ENCODE measurements around the gene DYRK3.
"Not testable (repeated sequence)": the region's sequence is repeated elsewhere in the genome, so short reads cannot be mapped to it uniquely, and the experiment has no call there.

The DYRK3 gene

DNA sequence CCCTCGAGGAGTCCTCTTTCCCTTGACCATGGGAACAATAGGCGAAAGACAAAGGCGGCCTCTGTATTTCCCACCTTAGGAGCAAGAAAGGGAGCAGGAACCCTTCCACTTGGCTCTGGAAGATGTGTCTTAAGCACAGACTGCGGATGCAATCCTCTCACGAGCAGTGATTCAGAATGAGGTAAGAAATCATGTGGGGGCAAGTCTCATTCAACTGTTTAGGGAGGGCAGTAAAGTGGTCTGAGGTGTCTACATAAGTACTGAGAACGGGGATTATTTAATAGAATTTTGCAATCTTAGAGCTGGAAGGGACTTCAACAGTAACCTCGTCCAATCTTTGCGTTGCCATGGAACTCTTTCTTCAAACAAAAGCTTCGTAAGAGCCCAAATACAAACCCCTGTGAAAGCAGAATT lies 1.6 kb upstream of the DYRK3 start:
- peak; percentile 84 for DNase-seq

- DNase-seq: peak; percentile 59
Observed at GRCh38 chr1:206634365-206635079, 814 bp upstream of the DYRK3 start.

DNA sequence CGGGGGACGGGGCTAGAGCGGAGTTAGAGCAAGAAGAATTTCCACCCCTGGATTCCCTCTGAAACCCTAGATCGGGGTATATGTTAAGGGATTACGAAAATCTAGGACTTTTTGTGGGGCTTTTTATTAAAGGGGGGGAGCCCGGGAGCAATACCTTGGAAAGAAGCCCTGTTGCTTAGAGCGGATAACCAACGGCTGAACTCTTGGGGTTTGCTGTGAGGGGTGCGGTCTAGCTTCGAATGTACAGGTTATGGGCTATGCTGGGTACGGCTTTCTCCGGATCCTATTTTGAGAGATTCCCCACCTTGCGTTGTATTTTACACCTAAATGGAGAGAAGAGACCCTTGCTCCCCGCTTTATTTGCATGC lies 626 bp downstream of the DYRK3 start:
- no peak for DNase-seq

- no peak for DNase-seq
Observed at GRCh38 chr1:206636671-206637070, 1.3 kb downstream of the DYRK3 start.

- DNase-seq: no peak
Observed at GRCh38 chr1:206637605-206638004, 2.3 kb downstream of the DYRK3 start.

GRCh38 chr1:206642074-206642473 lies 6.7 kb downstream of the DYRK3 start:
- DNase-seq: not testable (repeated sequence)

DNA sequence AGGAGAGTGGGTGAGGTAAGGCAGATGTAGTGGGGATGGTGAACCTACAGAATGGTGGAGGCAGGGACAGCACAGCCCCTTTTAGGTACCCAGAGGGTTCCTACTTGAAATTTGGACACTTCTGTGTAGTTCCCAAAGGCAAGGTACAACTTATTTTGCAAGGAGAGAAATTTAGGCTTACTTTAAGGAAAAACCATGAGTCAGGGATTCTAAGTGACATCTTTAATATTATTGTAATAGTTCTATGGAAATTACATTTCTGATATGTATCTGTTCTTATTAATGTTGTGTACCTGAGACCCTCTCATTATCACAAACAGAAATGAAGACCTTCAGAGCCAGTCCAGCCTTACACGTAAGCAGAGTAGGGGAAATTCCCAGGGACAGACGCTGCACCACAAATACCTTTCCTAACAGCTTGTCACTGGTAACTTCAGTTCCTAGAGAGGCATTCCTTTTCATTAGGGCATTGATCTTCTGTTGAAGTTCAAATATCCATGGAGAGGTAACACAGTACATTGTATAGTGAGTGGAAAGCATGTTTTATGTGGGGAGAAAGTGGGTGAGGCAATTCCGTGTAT lies 7.9 kb downstream of the DYRK3 start:
- DNase-seq: no peak

- no peak for DNase-seq
Observed at GRCh38 chr1:206646504-206646903, 11.2 kb downstream of the DYRK3 start.

DNA sequence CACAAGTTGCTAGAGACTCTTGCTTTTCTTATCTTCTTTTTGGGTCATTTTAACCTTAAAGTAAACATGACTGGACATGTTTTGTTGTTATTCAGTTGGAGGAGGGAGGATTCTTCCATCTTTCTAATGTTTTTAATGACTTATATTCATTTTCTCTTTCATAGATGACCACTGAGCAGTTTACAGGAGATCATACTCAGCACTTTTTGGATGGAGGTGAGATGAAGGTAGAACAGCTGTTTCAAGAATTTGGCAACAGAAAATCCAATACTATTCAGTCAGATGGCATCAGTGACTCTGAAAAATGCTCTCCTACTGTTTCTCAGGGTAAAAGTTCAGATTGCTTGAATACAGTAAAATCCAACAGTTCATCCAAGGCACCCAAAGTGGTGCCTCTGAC lies 11.9 kb downstream of the DYRK3 start:
- DNase-seq: no peak

DNA sequence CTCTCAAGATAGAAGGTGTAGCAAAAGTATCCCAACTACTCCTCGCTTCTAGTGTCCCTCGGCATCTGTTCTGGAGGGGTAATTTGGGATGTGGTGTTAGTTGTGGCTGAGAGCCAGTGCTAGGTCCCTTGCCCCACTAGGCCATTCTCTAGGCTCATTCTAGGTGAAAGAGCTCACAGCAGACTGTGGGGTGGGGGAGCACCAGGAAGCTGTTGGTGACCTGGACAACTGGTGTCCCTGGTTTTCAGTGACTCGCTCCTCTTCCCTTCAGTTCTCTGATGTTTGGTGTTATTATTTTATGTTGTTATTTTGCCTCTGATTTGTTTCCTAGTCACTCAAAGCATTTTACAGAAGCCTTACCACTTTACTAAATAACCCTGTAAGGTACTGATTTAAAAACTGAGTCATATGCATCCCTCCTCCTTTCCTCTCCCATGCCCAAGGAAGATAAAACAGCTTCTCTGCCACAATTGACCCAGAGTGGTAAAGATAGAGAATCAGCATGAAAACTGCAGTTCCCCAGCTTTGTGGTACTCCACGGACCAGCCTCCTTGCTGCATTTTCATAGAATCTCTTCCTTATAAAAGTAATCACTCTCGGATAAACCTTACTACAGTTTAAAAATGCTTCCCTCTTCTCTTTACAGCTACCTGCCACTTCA lies 14.1 kb downstream of the DYRK3 start:
- DNase-seq: no peak

- no peak for DNase-seq
Observed at GRCh38 chr1:206651014-206651413, 15.7 kb downstream of the DYRK3 start.

DNA sequence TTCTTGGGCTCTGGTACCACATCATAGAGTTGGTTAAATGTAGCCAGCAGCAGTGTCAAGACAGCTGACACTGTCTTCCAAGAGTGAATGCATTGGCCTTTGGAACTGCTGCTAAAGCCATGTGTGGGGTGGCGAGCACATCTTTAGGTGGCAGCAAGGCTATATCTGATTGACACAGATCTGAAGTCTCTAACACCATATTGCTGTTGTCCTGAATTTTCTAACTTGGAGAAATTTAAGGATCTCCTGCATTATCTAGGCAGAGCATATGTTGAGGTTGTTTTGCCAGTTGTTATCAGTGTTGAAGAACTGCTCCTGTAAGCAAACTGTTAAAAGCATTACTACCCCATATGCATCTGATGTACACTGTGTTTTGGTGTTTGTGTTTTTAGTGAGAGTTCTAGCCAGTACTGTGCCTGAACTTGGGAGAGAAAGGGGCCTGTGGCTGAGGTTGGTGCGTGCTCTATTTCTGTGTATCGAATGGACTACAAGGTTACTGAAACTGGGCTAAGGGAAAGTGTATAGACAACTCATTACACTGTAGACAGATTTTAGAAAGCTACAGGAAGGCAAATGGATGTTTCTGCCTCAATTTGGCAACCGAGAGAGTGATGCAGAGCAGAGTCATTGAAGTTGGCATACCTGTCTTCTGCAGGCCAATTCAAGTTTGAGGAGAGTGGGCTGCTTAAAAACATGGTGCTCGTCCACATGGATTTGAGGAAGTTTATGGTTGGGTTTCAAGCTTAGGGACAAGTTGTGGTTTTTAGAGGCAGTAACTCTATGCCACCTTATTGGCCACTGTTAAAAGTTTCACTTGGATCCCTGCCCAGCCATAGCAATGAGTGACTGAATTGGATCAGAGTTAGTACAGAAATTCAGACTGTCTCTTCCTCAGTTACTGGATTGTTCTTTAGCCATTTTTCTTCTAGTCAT lies 16.9 kb downstream of the DYRK3 start:
- DNase-seq: no peak

- no peak for DNase-seq
Observed at GRCh38 chr1:206653715-206654459, 18.6 kb downstream of the DYRK3 start.

DNA sequence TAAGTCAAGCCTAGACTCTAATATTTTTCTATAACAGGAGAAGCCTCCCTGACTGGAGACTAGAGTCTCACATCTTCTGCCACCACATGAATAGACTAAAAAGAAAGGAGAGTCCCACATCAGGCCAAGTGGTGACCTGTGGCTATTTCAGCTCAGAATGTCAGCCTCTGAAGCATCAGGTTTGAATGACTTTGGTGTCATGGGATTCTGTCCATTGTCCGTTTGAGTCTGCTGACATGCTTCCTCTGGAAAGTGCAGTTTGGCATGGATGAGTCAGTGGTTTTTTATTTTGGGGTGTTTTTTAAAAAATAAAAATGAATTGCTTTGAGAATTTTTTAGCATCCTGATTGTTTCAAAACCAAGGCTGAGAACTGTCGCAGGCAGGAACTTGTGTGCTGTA lies 19.5 kb downstream of the DYRK3 start:
- no peak for DNase-seq

DNA sequence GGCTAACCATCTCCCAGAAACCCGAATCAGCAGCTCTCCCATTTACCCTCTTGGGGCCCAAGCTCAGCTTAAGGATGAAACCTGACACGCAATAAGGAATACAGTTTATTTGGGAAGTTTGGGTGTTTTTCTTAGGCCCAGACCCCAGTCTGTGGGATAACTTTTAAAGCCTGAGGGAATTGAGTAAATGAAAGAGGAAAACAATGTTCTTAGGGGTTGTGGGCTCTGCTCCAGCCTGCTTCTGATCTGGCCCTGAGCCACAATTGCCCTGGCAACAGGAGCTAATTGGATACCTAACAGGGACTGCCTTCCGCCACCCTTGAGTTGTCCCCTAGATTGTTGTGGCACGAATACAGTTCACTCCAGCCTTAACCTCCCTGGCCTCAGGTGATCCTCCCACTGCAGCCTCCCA lies 20.1 kb downstream of the DYRK3 start:
- no peak for DNase-seq

GRCh38 chr1:206656936-206657335 lies 21.6 kb downstream of the DYRK3 start:
- no peak for DNase-seq

- DNase-seq: no peak
Observed at GRCh38 chr1:206657751-206658150, 22.4 kb downstream of the DYRK3 start.

DNA sequence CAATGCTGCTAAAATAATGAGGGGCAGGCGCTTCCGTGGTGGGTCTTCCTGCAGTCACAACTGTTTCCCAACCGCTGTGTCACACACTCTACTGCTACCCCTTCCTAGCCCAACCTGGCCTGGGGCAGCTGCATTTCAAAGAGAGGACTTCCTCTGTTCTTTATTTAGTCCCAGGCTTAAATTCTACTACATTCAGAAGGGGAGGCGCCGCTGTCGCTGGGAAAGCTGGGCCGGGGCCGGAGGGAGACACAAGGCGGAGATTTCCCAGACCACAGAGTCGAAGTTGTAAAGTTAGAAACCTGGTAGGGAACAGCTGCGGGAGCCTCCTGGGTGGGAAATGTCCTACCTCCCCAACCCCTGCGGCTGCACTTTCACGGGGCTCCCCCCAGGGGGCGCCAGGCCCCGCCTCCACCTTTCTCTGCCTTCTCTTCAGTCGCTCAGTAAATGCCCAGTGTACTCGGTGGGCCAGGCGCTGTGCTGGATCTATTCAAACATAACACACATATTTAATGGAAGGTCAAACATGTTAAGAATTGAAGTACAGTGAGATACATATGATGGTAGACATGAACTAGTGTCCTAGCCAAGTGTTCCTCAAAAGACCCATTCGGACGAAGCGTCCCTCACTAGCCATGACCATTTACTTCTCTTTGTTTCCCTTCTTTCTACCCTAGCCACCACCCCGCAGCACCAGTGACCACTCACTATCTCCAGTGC lies 23.1 kb downstream of the DYRK3 start:
- DNase-seq: no peak

DNA sequence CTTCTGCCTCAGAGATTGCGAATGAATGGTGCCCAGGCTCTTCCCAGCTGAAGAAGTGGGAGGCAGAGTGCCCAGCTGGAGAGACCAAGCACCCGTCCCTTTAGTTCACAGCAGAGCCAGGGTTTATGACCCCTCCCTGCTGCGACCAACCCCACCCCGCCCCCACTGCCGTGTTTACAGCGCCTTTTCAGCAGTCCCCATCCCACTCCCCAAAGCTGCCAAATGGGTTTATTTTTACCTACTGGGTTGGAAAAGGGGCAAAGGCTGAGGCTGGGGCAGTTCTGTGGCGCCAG lies 23.6 kb downstream of the DYRK3 start:
- DNase-seq: no peak

DNA sequence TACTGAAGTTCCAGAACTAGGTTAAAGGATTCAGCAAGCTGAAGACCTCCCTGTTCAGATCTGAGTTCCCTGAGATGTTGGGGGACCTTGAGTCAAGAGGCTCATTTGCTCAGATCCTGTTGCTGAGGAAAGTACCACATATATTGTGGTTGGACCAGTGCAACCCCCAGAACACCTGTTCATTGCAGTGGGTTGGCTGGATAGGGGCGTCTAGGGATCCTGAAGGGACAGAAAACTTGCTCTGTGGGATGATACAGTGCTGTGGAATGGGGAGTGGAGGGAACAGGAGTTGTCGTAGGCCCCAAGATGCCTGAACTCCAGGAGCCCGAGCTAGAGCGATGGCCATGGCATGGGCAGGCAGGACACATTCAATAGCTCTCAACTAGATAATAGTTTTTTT lies 24.8 kb downstream of the DYRK3 start:
- no peak for DNase-seq

GRCh38 chr1:206661161-206661820 lies 26.0 kb downstream of the DYRK3 start:
- no peak for DNase-seq

Measured in NCI-H226 (cell line).